Measurements from ENCODE around the gene CRYM.

CRYM gene

DNA sequence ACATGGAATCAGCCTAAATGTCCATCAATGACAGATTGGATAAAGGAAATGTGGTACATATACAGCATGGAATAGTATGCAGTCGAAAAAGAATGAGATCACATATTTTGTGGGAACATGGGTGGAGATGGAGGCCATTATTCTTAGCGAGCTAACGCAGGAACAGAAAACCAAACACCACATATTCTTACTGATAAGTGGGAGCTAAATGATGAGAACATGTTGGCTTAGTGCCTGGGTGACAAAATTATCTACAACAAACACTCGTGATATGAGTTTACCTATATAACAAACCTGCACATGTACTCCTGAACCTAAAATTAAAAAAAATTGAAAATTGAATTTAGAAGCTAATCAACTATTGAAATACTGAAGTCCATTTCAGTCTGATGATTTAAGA lies 38.4 kb downstream of the CRYM start:
- DNase-seq (ENCODE audit: low spot score): no peak
- TF ChIP-seq, protein P1, sequence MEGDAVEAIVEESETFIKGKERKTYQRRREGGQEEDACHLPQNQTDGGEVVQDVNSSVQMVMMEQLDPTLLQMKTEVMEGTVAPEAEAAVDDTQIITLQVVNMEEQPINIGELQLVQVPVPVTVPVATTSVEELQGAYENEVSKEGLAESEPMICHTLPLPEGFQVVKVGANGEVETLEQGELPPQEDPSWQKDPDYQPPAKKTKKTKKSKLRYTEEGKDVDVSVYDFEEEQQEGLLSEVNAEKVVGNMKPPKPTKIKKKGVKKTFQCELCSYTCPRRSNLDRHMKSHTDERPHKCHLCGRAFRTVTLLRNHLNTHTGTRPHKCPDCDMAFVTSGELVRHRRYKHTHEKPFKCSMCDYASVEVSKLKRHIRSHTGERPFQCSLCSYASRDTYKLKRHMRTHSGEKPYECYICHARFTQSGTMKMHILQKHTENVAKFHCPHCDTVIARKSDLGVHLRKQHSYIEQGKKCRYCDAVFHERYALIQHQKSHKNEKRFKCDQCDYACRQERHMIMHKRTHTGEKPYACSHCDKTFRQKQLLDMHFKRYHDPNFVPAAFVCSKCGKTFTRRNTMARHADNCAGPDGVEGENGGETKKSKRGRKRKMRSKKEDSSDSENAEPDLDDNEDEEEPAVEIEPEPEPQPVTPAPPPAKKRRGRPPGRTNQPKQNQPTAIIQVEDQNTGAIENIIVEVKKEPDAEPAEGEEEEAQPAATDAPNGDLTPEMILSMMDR (IDR thresholded peaks at IDR 0.05; ENCODE audit: extremely low read depth, insufficient read depth, missing control alignments): no peak
- in situ Hi-C loops (cut with MboI; ENCODE audit: low pct_unique_long_range_greater_than_20kb, low sequenced_read_pairs, unreplicated experiment): no loop called here

DNA sequence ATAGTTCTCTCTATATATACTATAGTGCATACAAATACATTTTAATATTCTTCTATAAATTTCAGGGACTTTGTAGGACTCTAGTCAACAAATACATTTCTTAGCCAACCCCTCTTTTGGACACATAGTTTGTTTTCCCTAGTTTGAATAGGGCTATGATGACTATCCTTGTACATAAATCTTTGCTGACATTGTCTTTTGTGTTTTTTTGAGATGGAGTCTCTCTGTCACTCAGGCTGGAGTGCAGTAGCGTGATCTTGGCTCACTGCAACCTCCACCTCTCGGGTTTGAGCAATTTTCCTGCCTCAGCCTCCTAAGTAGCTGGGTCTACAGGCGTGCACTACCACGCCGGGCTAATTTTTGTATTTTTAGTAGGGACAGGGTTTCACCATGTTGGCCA lies 41.3 kb downstream of the CRYM start:
- in situ Hi-C loops (cut with MboI; ENCODE audit: low pct_unique_long_range_greater_than_20kb, low sequenced_read_pairs, unreplicated experiment): no loop called here
- no peak for DNase-seq (ENCODE audit: low spot score)
- TF ChIP-seq, protein P1 (IDR thresholded peaks at IDR 0.05; ENCODE audit: extremely low read depth, insufficient read depth, missing control alignments): no peak

DNA sequence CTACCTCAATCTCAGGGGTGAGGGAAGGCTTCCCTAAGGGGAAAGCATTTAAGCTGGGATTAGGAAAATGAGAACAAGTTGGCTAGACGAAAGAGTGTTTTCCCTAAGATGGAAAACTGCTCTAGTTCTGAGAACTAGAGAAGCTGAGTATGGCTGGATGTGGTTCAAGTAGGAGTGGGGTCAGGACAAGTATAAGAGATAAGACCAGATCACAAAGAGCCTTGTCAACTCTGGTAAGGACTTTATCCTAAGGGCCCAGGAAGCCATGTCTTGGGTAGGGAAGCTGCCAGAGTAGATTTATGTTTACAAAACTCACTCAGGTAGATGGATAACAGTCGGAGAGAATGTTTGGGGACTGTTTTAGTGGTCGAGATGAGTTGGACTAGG lies 42.9 kb downstream of the CRYM start:
- TF ChIP-seq, protein P1 (IDR thresholded peaks at IDR 0.05; ENCODE audit: extremely low read depth, insufficient read depth, missing control alignments): no peak
- in situ Hi-C loops (cut with MboI; ENCODE audit: low pct_unique_long_range_greater_than_20kb, low sequenced_read_pairs, unreplicated experiment): no loop called here
- DNase-seq (ENCODE audit: low spot score): no peak

DNA sequence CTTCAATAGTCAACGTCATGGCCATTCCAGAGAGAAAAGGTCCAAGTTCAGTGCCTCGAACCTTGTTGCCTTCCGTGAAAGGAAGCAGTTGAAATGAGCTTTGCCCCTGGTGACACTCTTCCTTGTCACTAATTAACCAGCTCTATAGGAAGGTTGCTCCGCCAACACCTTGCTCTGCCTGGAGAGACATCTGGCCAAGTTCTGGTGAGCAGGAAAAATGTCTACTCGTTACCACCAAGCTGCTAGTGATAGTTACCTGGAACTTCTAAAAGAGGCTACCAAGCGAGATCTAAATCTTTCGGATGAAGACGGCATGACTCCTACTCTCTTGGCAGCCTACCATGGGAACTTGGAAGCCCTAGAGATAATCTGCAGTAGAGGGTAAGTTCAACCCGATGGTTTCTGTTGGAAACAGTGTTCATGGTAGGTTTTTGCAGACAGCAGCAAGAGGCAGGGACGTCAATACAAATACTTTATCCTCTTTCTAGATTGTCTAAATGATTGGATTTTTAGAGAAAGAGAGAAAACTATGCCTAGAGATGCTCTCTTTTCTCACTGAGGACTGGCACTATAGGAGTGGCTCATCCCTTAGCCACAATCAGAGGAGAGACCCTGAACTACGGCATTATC lies 44.5 kb downstream of the CRYM start, which contains the start of gene ANKS4B:
Gene ANKS4B (plus strand): TSS at position 179 of the 630 bp plus-strand sequence. CDS start 39 bp downstream, at position 218.
- in situ Hi-C loops (cut with MboI; ENCODE audit: low pct_unique_long_range_greater_than_20kb, low sequenced_read_pairs, unreplicated experiment): no loop called here
- TF ChIP-seq, protein P1 (IDR thresholded peaks at IDR 0.05; ENCODE audit: extremely low read depth, insufficient read depth, missing control alignments): no peak
- DNase-seq (ENCODE audit: low spot score): no peak

DNA sequence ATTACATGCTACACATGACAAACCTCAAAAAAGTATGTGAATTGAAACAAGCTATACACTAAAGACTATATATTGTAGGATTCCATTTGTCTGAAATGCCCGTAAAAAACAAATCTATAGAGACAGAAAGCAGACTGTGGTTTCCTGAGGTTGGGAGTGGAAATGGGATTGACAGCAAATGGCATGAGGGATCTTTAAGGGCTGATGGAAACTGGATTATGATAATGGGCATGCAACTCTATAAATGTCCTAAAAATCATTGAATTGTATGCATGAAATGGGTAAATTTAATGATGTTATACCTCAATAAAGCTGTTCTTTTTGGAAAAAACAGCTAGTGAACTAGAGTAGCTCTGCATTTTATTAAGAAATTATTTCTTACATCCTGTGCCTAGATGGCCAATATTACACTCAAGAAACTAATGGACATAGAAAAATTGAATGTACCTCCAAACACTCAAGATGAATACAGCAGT lies 45.0 kb downstream of the CRYM start:
- DNase-seq (ENCODE audit: low spot score): no peak
- in situ Hi-C loops (cut with MboI; ENCODE audit: low pct_unique_long_range_greater_than_20kb, low sequenced_read_pairs, unreplicated experiment): no loop called here
- TF ChIP-seq, protein P1 (IDR thresholded peaks at IDR 0.05; ENCODE audit: extremely low read depth, insufficient read depth, missing control alignments): no peak

DNA sequence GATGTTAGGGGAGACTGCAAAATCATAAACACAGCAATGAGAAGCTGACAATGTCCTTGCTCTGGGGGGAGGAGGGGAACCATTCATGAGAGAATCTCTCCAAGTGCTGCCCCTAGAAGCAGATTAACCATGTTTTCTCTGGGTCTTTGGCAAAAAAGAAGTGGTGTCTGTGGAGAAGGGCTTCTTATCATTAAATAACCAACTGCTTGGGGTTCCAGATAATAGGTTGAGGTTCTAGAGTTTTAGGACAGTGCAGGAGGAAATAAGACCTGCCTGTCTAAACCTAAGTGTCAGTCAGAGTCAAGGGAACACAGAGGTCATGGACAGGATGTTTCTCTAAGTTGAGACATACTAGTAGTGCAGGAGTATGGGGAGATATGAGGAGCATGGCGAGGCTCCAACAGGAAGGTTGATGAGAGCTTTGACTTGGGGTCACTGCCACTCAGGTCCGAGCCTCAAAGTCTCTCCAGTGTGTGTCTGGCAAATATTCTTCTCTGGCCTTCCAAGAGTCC lies 49.7 kb downstream of the CRYM start:
- DNase-seq (ENCODE audit: low spot score): no peak
- TF ChIP-seq, protein P1 (IDR thresholded peaks at IDR 0.05; ENCODE audit: extremely low read depth, insufficient read depth, missing control alignments): no peak

More for the DNA sequence above, 49.7 kb downstream of the CRYM start:
- in situ Hi-C loops (cut with MboI; ENCODE audit: low pct_unique_long_range_greater_than_20kb, low sequenced_read_pairs, unreplicated experiment): no loop called here

Measured in GM13977 (cell line).